SIG-M5 treated with dmso at 0.1 percent for 504 hours (cell line): ENCODE data around the gene GPN3.
"Not testable (repeated sequence)": the region's sequence is repeated elsewhere in the genome, so short reads cannot be mapped to it uniquely, and the experiment has no call there.

ENCODE experiments used
- DNase-seq: peaks from one replicate; lab custom pipeline; 2025; ENCODE audit not compliant: unreplicated experiment; lab: John Stamatoyannopoulos, UW

GPN3 gene

DNA sequence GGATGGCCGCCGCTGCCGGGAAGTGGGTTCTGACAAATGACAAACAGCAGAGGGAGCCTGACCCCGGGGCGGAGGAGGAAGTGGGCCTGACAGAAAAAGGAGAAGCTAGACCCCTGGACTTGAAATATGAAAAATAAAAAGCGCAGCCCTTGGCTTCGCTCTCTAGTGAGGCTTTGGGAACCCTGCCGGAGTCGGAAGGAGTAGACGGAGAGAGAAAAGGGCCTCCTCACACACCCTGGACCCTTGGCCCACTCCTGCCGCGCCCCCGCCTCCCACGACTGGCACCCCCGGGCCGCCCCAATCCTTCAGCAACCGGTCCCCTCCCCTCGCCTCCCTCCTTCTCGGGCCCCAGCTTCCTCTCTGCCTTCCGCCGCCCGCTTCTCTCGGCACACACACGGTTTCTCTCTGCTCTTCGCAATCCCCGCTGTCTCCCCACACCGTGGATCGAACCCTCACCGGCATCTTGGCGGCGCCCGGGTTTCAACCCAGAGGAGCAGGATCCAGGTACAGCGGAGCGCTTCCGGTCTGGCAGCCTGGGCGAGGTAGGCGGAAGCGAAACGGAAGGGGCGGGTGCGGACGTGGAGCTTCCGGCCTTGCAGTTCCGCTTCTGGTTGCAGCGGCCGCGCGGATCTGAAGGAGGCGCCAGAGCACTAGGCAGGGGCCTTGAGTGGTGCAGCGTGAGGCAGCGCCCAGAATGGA, 18.1 kb downstream of the GPN3 start, which contains the start of gene ARPC3:
Gene ARPC3, minus strand, starts transcription at position 539 of the 699 bp plus-strand sequence. Its CDS starts 77 bp downstream, at position 462.
- DNase-seq, result peak; percentile 96

DNA sequence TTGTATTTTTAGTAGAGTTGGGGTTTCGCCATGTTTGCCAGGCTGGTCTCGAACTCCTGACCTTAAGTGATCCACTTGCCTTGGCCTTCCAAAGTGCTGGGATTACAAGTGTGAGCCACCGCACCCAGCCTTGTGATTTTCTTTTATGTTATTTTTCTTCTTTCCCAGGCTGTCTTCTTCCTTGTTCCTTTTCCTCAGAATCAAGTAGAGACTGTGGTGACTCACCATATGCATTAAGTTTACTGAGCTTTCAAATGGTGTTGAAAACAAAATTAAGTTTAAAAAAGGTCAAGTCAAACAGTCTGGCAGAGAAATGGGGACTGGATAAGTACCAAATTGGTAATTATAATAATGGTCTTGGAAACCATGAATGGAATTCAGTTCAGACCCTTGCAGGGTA, 23.6 kb downstream of the GPN3 start:
- DNase-seq, result no peak

DNA sequence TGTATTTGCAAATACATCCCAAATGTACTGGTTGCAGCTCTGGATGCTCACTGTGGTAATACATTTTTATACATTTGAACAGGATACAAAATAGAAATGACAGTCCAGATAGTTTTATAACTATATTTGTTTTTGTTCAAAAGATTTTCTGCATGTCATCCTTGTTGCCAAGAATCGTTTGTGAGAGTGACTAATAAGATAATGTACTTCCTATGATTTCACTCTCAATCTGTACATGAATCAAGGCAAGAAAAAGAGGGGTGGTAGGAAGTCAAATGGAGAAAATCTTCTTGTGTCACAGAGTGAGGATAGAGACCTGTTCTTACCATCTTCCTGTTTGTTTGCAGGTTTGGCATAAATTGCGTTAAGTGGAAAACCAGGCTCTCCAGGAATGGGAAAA, 31.8 kb downstream of the GPN3 start:
- no peak for DNase-seq

DNA sequence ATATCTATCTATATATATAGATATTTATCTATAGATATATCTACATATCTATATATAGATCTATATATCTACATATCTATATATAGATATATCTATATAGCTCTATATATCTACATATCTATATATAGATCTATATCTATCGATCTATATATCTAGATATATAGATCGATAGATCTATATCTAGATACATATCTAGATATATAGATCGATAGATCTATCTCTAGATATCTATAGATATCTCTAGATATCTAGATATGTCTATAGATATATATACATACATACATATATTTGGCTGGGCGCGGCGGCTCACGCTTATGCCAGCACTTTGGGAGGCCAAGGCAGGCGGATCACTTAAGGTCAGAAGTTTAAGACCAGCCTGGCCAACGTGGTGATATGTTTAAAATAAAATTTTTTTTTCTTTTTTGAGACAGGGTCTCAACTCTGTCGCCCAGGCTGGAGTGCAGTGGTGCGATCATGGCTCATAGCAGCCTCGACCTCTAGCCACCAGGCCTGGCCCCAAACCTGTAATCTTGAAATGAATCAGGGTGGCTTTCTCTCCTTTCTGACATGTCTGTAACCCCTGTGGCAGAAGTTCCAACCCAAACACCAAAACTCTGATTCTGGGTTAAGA, 36.0 kb downstream of the GPN3 start:
- DNase-seq, result no peak

DNA sequence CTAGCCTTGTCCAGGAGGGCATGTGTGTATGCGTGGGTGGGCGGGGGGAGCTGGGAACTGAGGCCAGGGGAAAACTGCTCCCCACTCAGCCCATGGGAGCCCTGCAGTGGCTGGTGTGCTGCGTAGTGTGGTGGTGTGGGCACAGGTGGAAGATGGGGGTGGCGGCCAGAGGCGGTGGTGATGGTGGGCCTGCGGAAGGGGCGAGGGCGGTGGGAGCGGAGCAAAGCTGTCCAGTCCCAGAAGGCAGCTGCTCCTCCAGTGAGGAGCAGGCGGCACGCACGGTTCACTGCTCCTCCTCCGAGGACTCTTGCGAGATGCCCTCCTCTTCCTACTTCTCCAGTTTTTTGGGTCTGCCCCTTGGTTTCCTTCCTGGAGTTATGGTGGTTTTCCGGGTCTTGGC, 38.4 kb downstream of the GPN3 start:
- DNase-seq, result not testable (repeated sequence)

DNA sequence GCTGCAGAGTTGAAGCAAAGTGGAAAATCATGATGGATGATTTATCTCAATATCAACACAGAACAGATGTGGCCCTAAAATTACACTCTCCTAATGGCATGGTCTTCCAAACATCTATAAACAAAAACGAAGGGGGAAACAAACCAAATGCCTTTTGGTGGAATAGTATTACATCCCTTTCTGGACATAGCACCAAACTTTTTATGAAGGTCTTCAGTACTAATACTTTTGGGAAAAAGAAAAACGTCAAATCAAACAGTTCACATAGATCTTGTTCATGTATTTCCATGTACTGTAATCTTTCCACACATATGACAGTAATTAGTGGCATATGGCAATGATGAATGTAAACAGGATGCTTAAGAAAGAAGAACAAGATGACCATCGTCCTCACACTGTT, 41.7 kb downstream of the GPN3 start:
- DNase-seq, result no peak

DNA sequence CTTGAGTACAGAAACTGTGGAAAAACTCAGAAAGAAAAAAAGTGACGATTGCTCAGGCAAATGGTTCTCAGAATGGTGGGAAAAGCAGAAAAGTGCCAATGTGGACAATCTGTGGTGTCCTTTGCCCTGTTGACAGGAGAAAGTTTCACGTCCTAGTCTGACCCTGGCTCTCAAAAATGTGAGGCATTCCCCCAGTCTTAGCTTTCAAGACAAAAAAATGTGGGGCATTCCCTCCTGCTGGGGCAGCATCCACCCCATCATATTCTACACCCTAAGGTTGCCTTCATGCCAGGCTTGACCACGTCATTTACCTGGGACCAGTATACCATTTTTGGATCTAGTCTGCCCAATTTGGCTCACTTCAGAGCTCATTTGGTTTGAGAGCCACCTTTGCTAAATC, 43.8 kb downstream of the GPN3 start:
- no peak for DNase-seq

DNA sequence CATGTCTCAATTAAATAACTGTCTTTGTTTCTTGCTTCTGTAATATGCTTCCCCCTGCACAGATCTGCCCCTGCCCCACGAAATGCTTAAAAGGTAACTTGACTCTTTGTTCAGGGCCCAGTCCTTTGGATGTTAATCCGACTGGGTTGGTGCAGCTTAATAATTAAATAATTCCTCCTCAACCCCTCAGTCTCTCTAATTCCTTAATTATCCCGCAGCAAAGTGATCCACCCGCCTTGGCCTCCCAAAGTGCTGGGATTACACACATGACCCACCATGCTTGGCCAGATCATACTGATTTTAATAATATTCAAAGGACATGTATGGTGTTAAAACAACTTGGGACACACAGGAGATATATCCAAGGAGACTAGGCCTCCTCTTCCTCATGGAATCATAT, 46.4 kb downstream of the GPN3 start:
- no peak for DNase-seq

DNA sequence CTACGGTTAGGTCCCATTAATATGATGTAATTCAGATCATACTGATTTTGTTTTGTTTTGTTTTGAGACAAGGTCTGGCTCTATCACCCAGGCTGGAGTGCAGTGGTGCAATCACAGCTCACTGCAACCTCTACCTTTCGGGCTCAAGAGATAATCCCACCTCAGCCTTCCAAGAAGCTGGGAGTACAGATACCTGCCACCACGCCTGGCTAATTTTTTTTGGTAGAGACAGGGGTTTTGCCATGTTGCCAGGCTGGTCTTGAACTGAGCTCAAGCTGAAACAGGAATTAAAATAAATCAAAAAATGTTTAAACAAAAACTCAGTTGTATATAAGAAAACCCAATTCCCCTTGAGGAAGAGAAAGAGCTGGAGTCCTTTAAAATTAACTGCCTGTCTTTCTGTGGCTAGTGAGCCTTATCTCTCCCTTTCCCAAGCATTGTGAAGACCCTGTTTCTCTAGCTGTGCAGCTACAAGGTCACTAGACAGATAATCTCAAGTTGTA, 46.8 kb downstream of the GPN3 start:
- DNase-seq, result no peak

DNA sequence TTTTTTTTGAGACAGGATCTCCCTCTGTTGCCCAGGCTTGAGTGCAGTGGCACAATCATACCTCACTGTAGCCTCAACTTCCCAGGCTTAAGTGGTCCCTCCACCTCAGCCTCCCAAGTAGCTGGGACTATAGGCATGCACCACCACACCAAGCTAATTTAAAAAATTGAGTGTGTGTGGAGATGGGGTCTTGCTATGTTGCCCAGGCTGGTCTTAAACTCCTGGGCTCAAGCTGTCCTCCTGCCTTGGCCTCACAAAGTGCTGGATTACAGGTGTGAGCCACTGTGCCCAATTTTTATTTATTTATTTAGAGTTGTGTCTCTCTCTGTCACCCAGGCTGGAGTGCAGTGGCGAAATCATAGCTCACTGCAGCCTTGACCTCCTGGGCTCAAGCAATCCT, 47.4 kb downstream of the GPN3 start:
- DNase-seq, result not testable (repeated sequence)

DNA sequence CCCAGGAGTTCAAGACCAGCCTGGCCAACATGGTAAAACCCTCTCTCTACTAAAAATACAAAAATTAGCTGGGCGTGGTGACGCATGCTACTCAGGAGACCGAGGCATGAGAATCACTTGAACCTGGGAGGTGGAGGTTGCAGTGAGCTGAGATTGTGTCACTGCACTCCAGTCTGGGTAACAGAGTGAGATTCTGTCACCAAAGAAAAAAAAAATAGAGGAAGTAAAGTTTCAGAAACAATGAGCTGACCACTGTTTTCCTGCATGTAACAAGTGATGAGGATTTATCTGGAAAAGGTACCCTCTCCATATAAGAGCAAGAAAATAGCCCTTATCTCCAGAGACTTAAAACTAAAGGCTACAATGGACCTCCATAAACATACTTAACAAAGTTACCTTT, 50.9 kb downstream of the GPN3 start:
- DNase-seq, result peak; percentile 67

DNA sequence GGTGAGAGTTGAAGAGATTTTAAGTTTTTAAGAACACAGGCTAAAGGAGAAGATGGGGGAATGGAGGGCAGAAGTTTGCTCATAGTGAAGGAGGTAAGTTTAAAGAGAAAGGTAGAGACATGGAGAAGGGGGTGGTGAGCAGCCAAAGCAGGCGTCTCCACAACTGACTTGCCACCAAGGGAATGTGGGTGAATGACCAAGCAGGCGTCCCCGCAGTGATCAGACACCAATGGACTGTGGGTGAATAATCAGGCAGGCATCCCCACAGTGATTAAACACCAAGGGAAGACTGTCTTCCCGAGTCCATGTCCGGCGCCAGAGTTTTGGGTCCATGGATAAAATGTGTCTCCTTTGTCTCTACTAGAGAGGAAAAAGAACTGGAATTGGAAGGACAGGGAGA, 58.0 kb downstream of the GPN3 start:
- DNase-seq, result not testable (repeated sequence)

DNA sequence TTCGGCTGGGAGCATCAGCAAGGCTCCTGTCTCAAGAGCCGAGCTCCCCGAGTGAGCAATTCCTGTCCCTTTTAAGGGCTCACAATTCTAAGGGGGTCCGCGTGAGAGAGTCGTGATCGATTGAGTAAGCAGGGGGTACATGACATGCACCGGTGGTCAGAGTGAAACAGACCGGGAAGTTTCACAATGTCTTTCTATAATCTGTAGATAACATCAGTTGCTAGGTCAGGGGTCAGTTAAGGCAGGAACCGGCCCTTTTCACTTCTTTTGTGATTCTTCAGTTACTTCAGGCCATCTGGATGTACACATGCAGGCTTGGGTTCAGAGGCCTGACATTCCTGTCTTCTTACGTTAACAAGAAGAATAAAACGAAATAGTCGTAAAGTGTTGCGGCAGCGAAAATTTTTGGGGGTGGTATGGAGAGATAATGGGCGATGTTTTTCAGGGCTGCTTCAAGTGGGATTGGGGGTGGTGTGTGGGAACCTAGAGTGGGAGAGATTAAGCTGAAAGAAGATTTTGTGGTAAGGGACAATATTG, 62.9 kb downstream of the GPN3 start:
- DNase-seq, result not testable (repeated sequence)

DNA sequence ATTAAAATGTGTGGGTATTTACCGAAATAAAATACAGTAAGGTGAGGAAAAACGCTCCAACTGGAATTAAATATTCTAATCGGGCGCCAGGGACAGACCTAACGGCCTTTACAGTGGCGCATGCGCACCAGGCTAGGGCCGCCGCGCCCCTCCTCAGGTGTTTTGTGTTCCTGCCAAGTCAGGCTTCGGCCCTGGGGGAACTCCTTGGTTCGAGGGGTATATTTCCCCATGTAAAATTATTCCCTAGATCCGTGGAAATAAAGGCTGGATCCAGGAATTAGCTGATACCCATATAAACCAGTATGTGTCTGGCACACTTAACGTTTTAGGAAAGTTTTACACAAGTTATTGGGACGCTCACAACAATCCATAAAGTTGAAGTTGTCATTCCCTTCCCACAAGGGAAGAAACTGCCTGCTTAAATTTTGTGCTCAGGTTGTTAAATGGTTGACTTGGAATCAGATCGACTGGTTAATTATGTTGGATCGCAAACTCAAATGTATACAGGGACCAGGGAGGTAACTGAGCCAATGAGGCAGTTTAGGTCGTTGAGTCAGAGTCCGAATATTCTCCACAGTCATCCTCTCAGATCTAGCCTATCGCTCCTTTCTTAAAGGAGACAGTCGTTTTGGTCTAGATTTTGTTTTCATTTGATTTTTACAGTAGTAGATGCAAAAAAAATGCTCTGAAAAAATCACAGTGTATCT, 63.9 kb downstream of the GPN3 start:
- DNase-seq, result peak; percentile 57

DNA sequence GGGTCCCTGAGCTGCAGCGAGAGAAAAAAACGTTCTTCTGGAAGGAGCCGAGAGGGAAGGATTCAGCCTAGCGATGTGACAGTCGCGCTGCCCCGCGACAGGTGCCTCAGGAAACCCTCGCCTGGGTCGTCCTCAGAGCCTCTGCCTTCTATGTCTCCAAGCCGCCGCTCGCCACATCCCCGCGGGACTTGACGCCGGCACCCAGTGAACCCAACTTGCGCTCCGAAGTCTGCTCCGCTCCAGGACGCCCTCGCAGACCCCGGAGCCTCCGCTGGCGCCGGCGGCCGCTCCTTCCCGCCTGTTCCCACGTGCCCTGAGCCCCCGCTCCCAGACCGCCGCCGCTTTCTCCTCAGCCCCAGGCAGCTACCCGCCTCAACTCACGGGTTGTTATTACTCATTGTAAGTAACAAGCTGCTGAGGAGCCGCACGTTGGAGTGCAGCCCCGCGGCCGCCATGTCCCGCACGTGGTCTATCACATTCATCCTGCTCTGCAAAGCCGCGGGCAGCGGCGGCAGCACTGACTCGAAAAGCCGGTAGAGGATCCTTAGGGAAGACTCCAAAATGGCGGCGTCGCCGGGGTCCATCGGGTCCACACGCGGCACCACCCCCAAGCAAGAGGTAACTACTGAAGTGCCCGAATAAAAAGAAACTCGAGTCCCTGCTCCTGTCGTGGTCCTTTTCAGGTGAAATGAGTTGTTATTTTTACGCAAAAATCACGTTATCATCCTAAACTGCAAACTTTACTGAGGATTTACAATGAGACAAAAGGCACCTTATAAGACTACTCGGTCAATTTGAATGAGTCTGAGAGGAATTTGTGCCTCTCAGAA, 64.7 kb downstream of the GPN3 start, which contains the start of gene ANAPC7:
Gene ANAPC7, minus strand, starts transcription at position 563 of the 830 bp plus-strand sequence. Its CDS starts 81 bp downstream, at position 482.
- peak; percentile 87 for DNase-seq
